Measurements from ENCODE around the gene TRMT61A. TPM values are rescaled to one million over a fixed set of nuclear protein-coding genes. Genes with fewer than 3 reads are reported as not detected.

TRMT61A gene
- total RNA-seq, 1 donor from 2014 or later: 21.8 TPM

GRCh38 chr14:103541709-103542604, 13.0 kb downstream of the TRMT61A start:
- Mint-ChIP-seq H3K4me1 (peaks cover 2% of the 10 kb centered on the region), H3K36me3 (ENCODE audit: low read depth) (peaks cover under 1% of the 10 kb centered on the region), H3K9me3 (no peaks in the 10 kb centered on the region), H3K27ac (no peak overlapping the region), H3K4me3 (no peak overlapping the region), H3K27me3 (peaks cover 1% of the 10 kb centered on the region)
- intact Hi-C loops (cut with micrococcal nuclease): no loop called here
- ChIA-PET CTCF (interaction anchor here (1.1 kb wide), 1 partner anchor 23 kb away, joined by 3 read pairs; no protein-coding TSS in a partner anchor), POLR2A (interaction anchor here (1.3 kb wide), 1 partner anchor 14 kb away, joined by 3 read pairs; no protein-coding TSS in a partner anchor)
- DNase-seq: no peak
- ATAC-seq (ENCODE audit: low read depth): no peak
- TF ChIP-seq CTCF (IDR thresholded peaks at IDR 0.05): no peak

- Mint-ChIP-seq H3K27me3 (peaks cover 1% of the 10 kb centered on the region), H3K36me3 (ENCODE audit: low read depth) (no peaks in the 10 kb centered on the region), H3K27ac (no peak overlapping the region), H3K9me3 (no peaks in the 10 kb centered on the region), H3K4me1 (peaks cover 2% of the 10 kb centered on the region), H3K4me3 (no peak overlapping the region)
- no peak for TF ChIP-seq CTCF (IDR thresholded peaks at IDR 0.05)
- intact Hi-C loops (cut with micrococcal nuclease): no loop called here
- ChIA-PET POLR2A (interaction anchor here (0.6 to 1.3 kb wide), 2 partner anchors 15 to 96 kb away, joined by 3 to 11 read pairs; no protein-coding TSS in a partner anchor), CTCF (interaction anchor here (7.0 kb wide), 1 partner anchor 22 kb away, joined by 70 read pairs; no protein-coding TSS in a partner anchor)
- DNase-seq (no peak), ATAC-seq (ENCODE audit: low read depth) (no peak)
Measured at GRCh38 chr14:103542605-103543088, 13.7 kb downstream of the TRMT61A start.

GRCh38 chr14:103543140-103543539, 14.1 kb downstream of the TRMT61A start:
- intact Hi-C loops (cut with micrococcal nuclease): no loop called here
- no peaks in the 10 kb centered on the region for H3K9me3 Mint-ChIP-seq
- H3K4me1 Mint-ChIP-seq: peaks cover 2% of the 10 kb centered on the region
- no peak overlapping the region for H3K4me3 Mint-ChIP-seq
- no peak for TF ChIP-seq CTCF (IDR thresholded peaks at IDR 0.05)
- DNase-seq: no peak
- no peaks in the 10 kb centered on the region for H3K36me3 Mint-ChIP-seq (ENCODE audit: low read depth)
- no peak for ATAC-seq (ENCODE audit: low read depth)
- H3K27me3 Mint-ChIP-seq: peaks cover 1% of the 10 kb centered on the region
- no peak overlapping the region for H3K27ac Mint-ChIP-seq
- ChIA-PET CTCF (interaction anchor here (7.0 kb wide), 1 partner anchor 23 kb away, joined by 70 read pairs; no protein-coding TSS in a partner anchor), POLR2A (interaction anchor here (0.5 to 0.6 kb wide), 2 partner anchors 96 to 152 kb away, joined by 4 to 11 read pairs; no protein-coding TSS in a partner anchor)

- Mint-ChIP-seq H3K27me3 (peaks cover 1% of the 10 kb centered on the region), H3K36me3 (ENCODE audit: low read depth) (no peaks in the 10 kb centered on the region)
- ATAC-seq (ENCODE audit: low read depth): no peak
Measured at GRCh38 chr14:103543721-103544387, 14.9 kb downstream of the TRMT61A start.

More at GRCh38 chr14:103543721-103544387, 14.9 kb downstream of the TRMT61A start:
- no peaks in the 10 kb centered on the region for H3K9me3 Mint-ChIP-seq
- intact Hi-C loops (cut with micrococcal nuclease): no loop called here
- H3K4me1 Mint-ChIP-seq: peaks cover 2% of the 10 kb centered on the region
- TF ChIP-seq CTCF (IDR thresholded peaks at IDR 0.05): no peak
- no peak overlapping the region for H3K27ac Mint-ChIP-seq
- H3K4me3 Mint-ChIP-seq: no peak overlapping the region
- no peak for DNase-seq
- ChIA-PET POLR2A (interaction anchor here (0.5 kb wide), 1 partner anchor 153 kb away, joined by 4 read pairs; no protein-coding TSS in a partner anchor), CTCF (interaction anchor here (7.0 kb wide), 1 partner anchor 24 kb away, joined by 70 read pairs; no protein-coding TSS in a partner anchor)

Data from activated B cell treated with CpG ODN at 0.5 μM for 24 hours (primary cell).